Bronchial epithelial cell (primary cell): ENCODE data around the gene COL5A1. TPM values are rescaled to one million over a fixed set of nuclear protein-coding genes. Genes with fewer than 3 reads are reported as not detected.

Experiments used
- DNase-seq: peaks from one replicate; pipeline ENCODE4 v3.0.0-alpha.2; 2010; ENCODE audit warnings: low read depth
- FAIRE-seq: peaks from 2 replicates; lab custom pipeline; 2011; peaks lifted over from hg19 to GRCh38; lab: Jason Lieb, UNC
- H3K27me3 ChIP-seq: 2 replicates; pipeline ENCODE4 v1.5.1; 2011; ENCODE audit warnings: low read length; ENCODE audit not compliant: control insufficient read depth, insufficient read depth
- H3K36me3 ChIP-seq: 2 replicates; pipeline ENCODE4 v1.5.1; 2011; ENCODE audit warnings: low read length; ENCODE audit not compliant: control insufficient read depth, insufficient read depth
- H3K4me3 ChIP-seq: 2 replicates; pipeline ENCODE4 v1.5.1; 2011; ENCODE audit warnings: mild to moderate bottlenecking, low read depth, low read length, control low read depth
- total RNA-seq: library from RNA; depleted of rRNA; stranded (reverse); fragments of >200 nt; gene quantifications from 2 replicates; pipeline ENCODE4 v1.2.1, GENCODE V29; 2014
- TF ChIP-seq, protein P1 (sequence below): IDR thresholded peaks from 2 replicates; pipeline ENCODE4 v1.5.1; 2011; ENCODE audit warnings: mild to moderate bottlenecking, moderate library complexity, low read length, control low read depth, inconsistent platforms; ENCODE audit not compliant: insufficient read depth, severe bottlenecking

Gene COL5A1
- total RNA-seq, 1 donor from 2014 or later: 6.3 TPM

DNA sequence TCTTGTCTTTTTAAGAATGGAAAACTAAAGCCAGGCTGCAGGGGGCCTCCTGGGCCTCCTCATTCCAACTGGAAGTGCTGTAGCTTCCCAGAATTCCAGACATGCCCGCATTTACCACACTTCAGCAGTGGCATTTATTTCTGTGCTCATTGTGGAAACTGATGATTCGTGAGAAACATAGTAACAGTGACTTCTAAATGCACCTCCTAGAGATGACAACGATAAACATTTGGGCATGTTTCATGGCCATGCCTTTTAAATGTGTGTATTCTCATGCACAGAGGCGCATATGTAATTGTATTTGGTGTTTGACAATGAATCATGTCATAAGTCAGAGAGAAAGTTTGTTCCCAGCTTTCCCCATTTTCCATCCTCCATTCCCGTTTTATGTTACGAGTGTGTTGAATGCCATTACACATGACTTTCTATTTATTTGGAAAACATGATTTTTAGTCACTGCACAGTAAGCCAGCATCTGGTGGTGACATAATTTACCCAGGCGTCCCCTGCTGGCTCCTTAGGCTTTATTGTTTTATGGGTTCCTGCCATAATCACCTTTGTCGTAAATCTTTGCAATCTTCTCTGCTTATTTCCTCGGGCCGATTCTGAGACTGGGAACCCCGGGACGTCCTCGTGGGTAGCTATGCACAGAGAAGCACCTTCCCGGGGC lies 170.2 kb downstream of the COL5A1 start:
- no peak for FAIRE-seq
- TF ChIP-seq, protein P1, sequence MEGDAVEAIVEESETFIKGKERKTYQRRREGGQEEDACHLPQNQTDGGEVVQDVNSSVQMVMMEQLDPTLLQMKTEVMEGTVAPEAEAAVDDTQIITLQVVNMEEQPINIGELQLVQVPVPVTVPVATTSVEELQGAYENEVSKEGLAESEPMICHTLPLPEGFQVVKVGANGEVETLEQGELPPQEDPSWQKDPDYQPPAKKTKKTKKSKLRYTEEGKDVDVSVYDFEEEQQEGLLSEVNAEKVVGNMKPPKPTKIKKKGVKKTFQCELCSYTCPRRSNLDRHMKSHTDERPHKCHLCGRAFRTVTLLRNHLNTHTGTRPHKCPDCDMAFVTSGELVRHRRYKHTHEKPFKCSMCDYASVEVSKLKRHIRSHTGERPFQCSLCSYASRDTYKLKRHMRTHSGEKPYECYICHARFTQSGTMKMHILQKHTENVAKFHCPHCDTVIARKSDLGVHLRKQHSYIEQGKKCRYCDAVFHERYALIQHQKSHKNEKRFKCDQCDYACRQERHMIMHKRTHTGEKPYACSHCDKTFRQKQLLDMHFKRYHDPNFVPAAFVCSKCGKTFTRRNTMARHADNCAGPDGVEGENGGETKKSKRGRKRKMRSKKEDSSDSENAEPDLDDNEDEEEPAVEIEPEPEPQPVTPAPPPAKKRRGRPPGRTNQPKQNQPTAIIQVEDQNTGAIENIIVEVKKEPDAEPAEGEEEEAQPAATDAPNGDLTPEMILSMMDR: no peak
- DNase-seq: no peak
- Histone ChIP-seq H3K27me3 (no peaks in the 10 kb centered on the region), H3K4me3 (no peak overlapping the region), H3K36me3 (no peaks in the 10 kb centered on the region)

GRCh38 chr9:134812343-134812673 lies 170.7 kb downstream of the COL5A1 start:
- DNase-seq (no peak), FAIRE-seq (no peak)
- Histone ChIP-seq H3K27me3 (no peaks in the 10 kb centered on the region), H3K36me3 (no peaks in the 10 kb centered on the region), H3K4me3 (no peak overlapping the region)
- TF ChIP-seq, protein P1: no peak

DNA sequence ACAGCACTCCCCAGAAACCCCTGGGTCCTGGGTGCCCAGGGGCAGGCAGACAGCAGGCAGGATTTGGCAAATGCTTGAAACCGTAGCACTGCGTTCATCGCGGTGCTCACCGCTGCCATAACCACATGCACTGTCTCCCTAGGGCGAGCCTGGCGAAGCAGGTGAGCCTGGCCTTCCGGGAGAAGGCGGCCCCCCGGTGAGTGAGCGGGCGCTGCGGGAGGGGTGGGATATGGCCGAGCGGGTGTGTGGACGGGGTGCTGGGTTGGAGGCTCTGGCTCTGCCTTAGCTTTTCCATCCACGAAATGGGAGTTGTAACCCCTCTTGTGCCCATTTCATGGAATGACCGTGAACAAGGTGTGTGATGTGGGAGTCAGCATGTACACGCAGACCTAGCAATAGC lies 172.2 kb downstream of the COL5A1 start:
- Histone ChIP-seq H3K36me3 (no peaks in the 10 kb centered on the region), H3K4me3 (no peak overlapping the region), H3K27me3 (no peaks in the 10 kb centered on the region)
- TF ChIP-seq, protein P1: no peak
- FAIRE-seq (no peak), DNase-seq (no peak)

GRCh38 chr9:134814598-134815215 lies 173.1 kb downstream of the COL5A1 start:
- no peak for FAIRE-seq
- DNase-seq: no peak
- no peak overlapping the region for H3K4me3 ChIP-seq
- TF ChIP-seq, protein P1: no peak
- H3K27me3 ChIP-seq: no peaks in the 10 kb centered on the region
- H3K36me3 ChIP-seq: no peaks in the 10 kb centered on the region

DNA sequence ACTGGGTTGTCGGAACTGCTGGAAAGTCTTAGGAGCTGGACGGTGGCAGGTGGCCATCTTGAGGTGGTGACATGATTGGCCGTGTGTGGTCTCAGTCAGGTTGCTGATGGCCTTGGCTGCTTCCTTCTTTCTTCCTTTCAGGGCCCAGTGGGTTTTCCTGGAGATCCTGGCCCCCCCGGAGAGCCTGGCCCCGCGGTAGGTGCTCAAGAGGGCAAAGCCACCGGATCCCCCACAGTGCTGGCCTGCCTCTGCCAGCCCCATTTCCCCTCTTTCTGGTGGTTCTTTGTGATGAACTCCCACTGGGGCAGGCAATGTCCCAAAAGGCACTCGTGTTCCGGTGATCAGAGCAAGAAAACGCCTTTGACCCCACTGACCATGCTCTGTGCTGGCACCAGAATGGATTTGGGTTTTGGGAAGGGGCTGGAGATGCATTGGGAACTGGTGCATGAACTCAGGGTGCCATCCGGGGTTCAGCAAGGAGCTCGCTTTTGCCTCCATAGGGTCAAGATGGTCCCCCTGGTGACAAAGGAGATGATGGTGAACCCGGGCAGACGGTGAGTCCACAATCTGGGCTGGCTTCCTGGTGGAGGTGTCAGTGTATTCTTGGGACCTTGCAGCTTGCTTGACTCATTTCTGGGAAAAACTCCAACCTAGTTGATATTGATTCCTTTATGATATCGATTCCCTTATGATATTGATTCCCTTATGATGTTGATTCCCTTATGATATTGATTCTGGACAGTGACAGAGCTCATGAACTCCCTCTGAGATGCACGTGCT lies 174.0 kb downstream of the COL5A1 start:
- no peaks in the 10 kb centered on the region for H3K27me3 ChIP-seq
- no peak for DNase-seq
- FAIRE-seq: peak; percentile 55
- no peak overlapping the region for H3K4me3 ChIP-seq
- H3K36me3 ChIP-seq: no peaks in the 10 kb centered on the region
- TF ChIP-seq, protein P1: no peak
